Neural cell (in vitro differentiated cells): ENCODE measurements around the gene MGME1.

Source experiments
- EZH2 ChIP-seq: fragments of 200-600, 300-800 bp; shearing (Covaris generic), sonication (generic); IDR thresholded peaks from 2 replicates; pipeline ENCODE4 v1.6.1; 2014; ENCODE audit warnings: antibody characterized with exemption, low read length, borderline replicate concordance, mild to moderate bottlenecking; ENCODE audit not compliant: insufficient read depth, poor library complexity, severe bottlenecking
- MXI1 ChIP-seq: fragments of 450-650 bp; conservative IDR thresholded peaks from 2 replicates; pipeline ENCODE4 v1.6.1; 2014; ENCODE audit warnings: antibody characterized with exemption, mild to moderate bottlenecking; ENCODE audit not compliant: poor library complexity, severe bottlenecking
- POLR2AphosphoS5 ChIP-seq: IDR thresholded peaks from 2 replicates; pipeline ENCODE4 v1.6.1; 2012
- RAD21 ChIP-seq: fragments of 450-650 bp; conservative IDR thresholded peaks from 2 replicates; pipeline ENCODE4 v1.6.1; 2014; ENCODE audit warnings: antibody characterized with exemption, mild to moderate bottlenecking, moderate library complexity
- TF ChIP-seq, protein P1 (sequence below): fragments of 450-650 bp; IDR thresholded peaks from 2 replicates; pipeline ENCODE4 v1.5.1; 2014; ENCODE audit warnings: antibody characterized with exemption, mild to moderate bottlenecking, moderate library complexity; ENCODE audit not compliant: poor library complexity, severe bottlenecking
- TF ChIP-seq, protein P2 (sequence below): IDR thresholded peaks from 2 replicates; pipeline ENCODE4 v1.6.1; 2012; ENCODE audit warnings: borderline replicate concordance

DNA sequence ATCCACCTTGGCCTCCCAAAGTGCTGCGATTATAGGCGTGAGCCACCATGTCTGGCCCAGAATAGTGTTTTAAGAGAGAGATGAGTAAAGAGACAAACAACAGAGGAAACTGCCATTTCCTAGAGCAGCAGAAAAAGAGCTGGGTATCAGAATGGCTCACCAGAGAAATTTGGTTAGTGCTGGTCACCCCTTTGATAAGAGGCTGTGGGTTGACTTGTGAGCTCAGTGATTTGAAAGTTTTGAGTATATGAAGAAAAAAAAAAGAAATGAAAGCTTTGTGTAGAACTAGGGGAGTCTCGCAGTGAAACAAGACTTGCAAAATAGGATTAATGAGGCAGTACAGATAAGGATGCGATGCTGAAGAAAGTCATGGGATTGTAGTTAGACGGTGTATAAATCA lies 29.6 kb downstream of the MGME1 start:
- TF ChIP-seq, protein P1, sequence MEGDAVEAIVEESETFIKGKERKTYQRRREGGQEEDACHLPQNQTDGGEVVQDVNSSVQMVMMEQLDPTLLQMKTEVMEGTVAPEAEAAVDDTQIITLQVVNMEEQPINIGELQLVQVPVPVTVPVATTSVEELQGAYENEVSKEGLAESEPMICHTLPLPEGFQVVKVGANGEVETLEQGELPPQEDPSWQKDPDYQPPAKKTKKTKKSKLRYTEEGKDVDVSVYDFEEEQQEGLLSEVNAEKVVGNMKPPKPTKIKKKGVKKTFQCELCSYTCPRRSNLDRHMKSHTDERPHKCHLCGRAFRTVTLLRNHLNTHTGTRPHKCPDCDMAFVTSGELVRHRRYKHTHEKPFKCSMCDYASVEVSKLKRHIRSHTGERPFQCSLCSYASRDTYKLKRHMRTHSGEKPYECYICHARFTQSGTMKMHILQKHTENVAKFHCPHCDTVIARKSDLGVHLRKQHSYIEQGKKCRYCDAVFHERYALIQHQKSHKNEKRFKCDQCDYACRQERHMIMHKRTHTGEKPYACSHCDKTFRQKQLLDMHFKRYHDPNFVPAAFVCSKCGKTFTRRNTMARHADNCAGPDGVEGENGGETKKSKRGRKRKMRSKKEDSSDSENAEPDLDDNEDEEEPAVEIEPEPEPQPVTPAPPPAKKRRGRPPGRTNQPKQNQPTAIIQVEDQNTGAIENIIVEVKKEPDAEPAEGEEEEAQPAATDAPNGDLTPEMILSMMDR: no peak
- TF ChIP-seq MXI1: no peak
- TF ChIP-seq, protein P2, sequence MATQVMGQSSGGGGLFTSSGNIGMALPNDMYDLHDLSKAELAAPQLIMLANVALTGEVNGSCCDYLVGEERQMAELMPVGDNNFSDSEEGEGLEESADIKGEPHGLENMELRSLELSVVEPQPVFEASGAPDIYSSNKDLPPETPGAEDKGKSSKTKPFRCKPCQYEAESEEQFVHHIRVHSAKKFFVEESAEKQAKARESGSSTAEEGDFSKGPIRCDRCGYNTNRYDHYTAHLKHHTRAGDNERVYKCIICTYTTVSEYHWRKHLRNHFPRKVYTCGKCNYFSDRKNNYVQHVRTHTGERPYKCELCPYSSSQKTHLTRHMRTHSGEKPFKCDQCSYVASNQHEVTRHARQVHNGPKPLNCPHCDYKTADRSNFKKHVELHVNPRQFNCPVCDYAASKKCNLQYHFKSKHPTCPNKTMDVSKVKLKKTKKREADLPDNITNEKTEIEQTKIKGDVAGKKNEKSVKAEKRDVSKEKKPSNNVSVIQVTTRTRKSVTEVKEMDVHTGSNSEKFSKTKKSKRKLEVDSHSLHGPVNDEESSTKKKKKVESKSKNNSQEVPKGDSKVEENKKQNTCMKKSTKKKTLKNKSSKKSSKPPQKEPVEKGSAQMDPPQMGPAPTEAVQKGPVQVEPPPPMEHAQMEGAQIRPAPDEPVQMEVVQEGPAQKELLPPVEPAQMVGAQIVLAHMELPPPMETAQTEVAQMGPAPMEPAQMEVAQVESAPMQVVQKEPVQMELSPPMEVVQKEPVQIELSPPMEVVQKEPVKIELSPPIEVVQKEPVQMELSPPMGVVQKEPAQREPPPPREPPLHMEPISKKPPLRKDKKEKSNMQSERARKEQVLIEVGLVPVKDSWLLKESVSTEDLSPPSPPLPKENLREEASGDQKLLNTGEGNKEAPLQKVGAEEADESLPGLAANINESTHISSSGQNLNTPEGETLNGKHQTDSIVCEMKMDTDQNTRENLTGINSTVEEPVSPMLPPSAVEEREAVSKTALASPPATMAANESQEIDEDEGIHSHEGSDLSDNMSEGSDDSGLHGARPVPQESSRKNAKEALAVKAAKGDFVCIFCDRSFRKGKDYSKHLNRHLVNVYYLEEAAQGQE: no peak
- TF ChIP-seq POLR2AphosphoS5: no peak
- TF ChIP-seq EZH2: no peak
- no peak for TF ChIP-seq RAD21
